ENCODE measurements around the gene ATXN1. TPM values are rescaled to one million over a fixed set of nuclear protein-coding genes. Genes with fewer than 3 reads are reported as not detected.

ATXN1 gene
- total RNA-seq, 1 donor from 2014 or later: 15.5 TPM

GRCh38 chr6:16665992-16666391 is 95.3 kb downstream of the ATXN1 start:
- H3K27ac Mint-ChIP-seq (ENCODE audit: unreplicated experiment): no peak overlapping the region
- no peak for TF ChIP-seq CTCF (IDR thresholded peaks at IDR 0.05; ENCODE audit: partially characterized antibody, unreplicated experiment)
- H3K4me3 Mint-ChIP-seq (ENCODE audit: unreplicated experiment): no peak overlapping the region
- no peaks in the 10 kb centered on the region for H3K4me1 Mint-ChIP-seq (ENCODE audit: low read depth, unreplicated experiment)
- H3K36me3 Mint-ChIP-seq (ENCODE audit: unreplicated experiment): no peaks in the 10 kb centered on the region
- peaks cover 2% of the 10 kb centered on the region for H3K9me3 Mint-ChIP-seq (ENCODE audit: unreplicated experiment)
- no peak for DNase-seq
- H3K27me3 Mint-ChIP-seq (ENCODE audit: unreplicated experiment): no peaks in the 10 kb centered on the region

- Mint-ChIP-seq H3K4me3 (ENCODE audit: unreplicated experiment) (no peak overlapping the region), H3K36me3 (ENCODE audit: unreplicated experiment) (no peaks in the 10 kb centered on the region), H3K9me3 (ENCODE audit: unreplicated experiment) (peaks cover 2% of the 10 kb centered on the region), H3K27me3 (ENCODE audit: unreplicated experiment) (no peaks in the 10 kb centered on the region), H3K27ac (ENCODE audit: unreplicated experiment) (no peak overlapping the region), H3K4me1 (ENCODE audit: low read depth, unreplicated experiment) (no peaks in the 10 kb centered on the region)
- no peak for DNase-seq
- no peak for TF ChIP-seq CTCF (IDR thresholded peaks at IDR 0.05; ENCODE audit: partially characterized antibody, unreplicated experiment)
These were observed 96.1 kb downstream of the ATXN1 start for GRCh38 chr6:16665182-16665581.

GRCh38 chr6:16663901-16664300 is 97.4 kb downstream of the ATXN1 start:
- no peak for TF ChIP-seq CTCF (IDR thresholded peaks at IDR 0.05; ENCODE audit: partially characterized antibody, unreplicated experiment)
- Mint-ChIP-seq H3K9me3 (ENCODE audit: unreplicated experiment) (no peaks in the 10 kb centered on the region), H3K4me3 (ENCODE audit: unreplicated experiment) (no peak overlapping the region), H3K4me1 (ENCODE audit: low read depth, unreplicated experiment) (no peaks in the 10 kb centered on the region), H3K36me3 (ENCODE audit: unreplicated experiment) (no peaks in the 10 kb centered on the region), H3K27ac (ENCODE audit: unreplicated experiment) (no peak overlapping the region), H3K27me3 (ENCODE audit: unreplicated experiment) (no peaks in the 10 kb centered on the region)
- no peak for DNase-seq

- Mint-ChIP-seq H3K9me3 (ENCODE audit: unreplicated experiment) (peaks cover 2% of the 10 kb centered on the region), H3K27ac (ENCODE audit: unreplicated experiment) (no peak overlapping the region), H3K27me3 (ENCODE audit: unreplicated experiment) (no peaks in the 10 kb centered on the region), H3K36me3 (ENCODE audit: unreplicated experiment) (no peaks in the 10 kb centered on the region), H3K4me1 (ENCODE audit: low read depth, unreplicated experiment) (no peaks in the 10 kb centered on the region), H3K4me3 (ENCODE audit: unreplicated experiment) (no peak overlapping the region)
- DNase-seq: no peak
- TF ChIP-seq CTCF (IDR thresholded peaks at IDR 0.05; ENCODE audit: partially characterized antibody, unreplicated experiment): no peak
These were observed 101.1 kb downstream of the ATXN1 start for GRCh38 chr6:16660157-16660497.

- H3K27ac Mint-ChIP-seq (ENCODE audit: unreplicated experiment): no peak overlapping the region
- no peaks in the 10 kb centered on the region for H3K36me3 Mint-ChIP-seq (ENCODE audit: unreplicated experiment)
- peaks cover 2% of the 10 kb centered on the region for H3K9me3 Mint-ChIP-seq (ENCODE audit: unreplicated experiment)
- no peak for TF ChIP-seq CTCF (IDR thresholded peaks at IDR 0.05; ENCODE audit: partially characterized antibody, unreplicated experiment)
- no peaks in the 10 kb centered on the region for H3K4me1 Mint-ChIP-seq (ENCODE audit: low read depth, unreplicated experiment)
- DNase-seq: no peak
- no peaks in the 10 kb centered on the region for H3K27me3 Mint-ChIP-seq (ENCODE audit: unreplicated experiment)
- H3K4me3 Mint-ChIP-seq (ENCODE audit: unreplicated experiment): no peak overlapping the region
These were observed 101.6 kb downstream of the ATXN1 start for GRCh38 chr6:16659466-16660156.
